SK-N-DZ (cell line): ENCODE results near the gene ZDHHC7.
"Not testable (repeated sequence)": the region's sequence is repeated elsewhere in the genome, so short reads cannot be mapped to it uniquely, and the experiment has no call there.

Source experiments
- DNase-seq: peaks from one replicate; pipeline ENCODE4 v3.0.0-alpha.2; 2015; ENCODE audit warnings: low spot score

Gene ZDHHC7

GRCh38 chr16:85042606-85043005, 31.3 kb upstream of the ZDHHC7 start:
- no peak for DNase-seq

- no peak for DNase-seq
Observed at GRCh38 chr16:85042167-85042526, 30.8 kb upstream of the ZDHHC7 start.

GRCh38 chr16:85041219-85042166, 30.2 kb upstream of the ZDHHC7 start:
- DNase-seq = no peak

- DNase-seq = no peak
Observed at GRCh38 chr16:85040685-85041084, 29.4 kb upstream of the ZDHHC7 start.

- no peak for DNase-seq
Observed at GRCh38 chr16:85037721-85038120, 26.4 kb upstream of the ZDHHC7 start.

GRCh38 chr16:85037050-85037410, 25.7 kb upstream of the ZDHHC7 start:
- DNase-seq = no peak

- no peak for DNase-seq
Observed at GRCh38 chr16:85036236-85037049, 25.1 kb upstream of the ZDHHC7 start.

GRCh38 chr16:85034591-85035433, 23.5 kb upstream of the ZDHHC7 start:
- DNase-seq = no peak

GRCh38 chr16:85033171-85033570, 21.8 kb upstream of the ZDHHC7 start:
- no peak for DNase-seq

GRCh38 chr16:85032187-85032586, 20.9 kb upstream of the ZDHHC7 start:
- DNase-seq = not testable (repeated sequence)

- DNase-seq = no peak
Observed at GRCh38 chr16:85031451-85031850, 20.1 kb upstream of the ZDHHC7 start.

- DNase-seq = no peak
Observed at GRCh38 chr16:85029981-85030401, 18.7 kb upstream of the ZDHHC7 start.

- DNase-seq = no peak
Observed at GRCh38 chr16:85029408-85029784, 18.1 kb upstream of the ZDHHC7 start.

- no peak for DNase-seq
Observed at GRCh38 chr16:85028685-85029407, 17.5 kb upstream of the ZDHHC7 start.

- DNase-seq = peak; percentile 46
Observed at GRCh38 chr16:85027958-85028684, 16.8 kb upstream of the ZDHHC7 start.

- DNase-seq = peak; percentile 92
Observed at GRCh38 chr16:85027349-85027957, 16.1 kb upstream of the ZDHHC7 start, which contains the start of gene KIAA0513. KIAA0513 (plus strand) TSS chr16:85027795; CDS start chr16:85067072, 39,277 bp downstream.

GRCh38 chr16:85026703-85027102, 15.4 kb upstream of the ZDHHC7 start:
- no peak for DNase-seq

- no peak for DNase-seq
Observed at GRCh38 chr16:85025781-85026653, 14.7 kb upstream of the ZDHHC7 start.
